HG03060 (cell line): Measurements from ENCODE around the gene SLC3A2.
"Not testable (repeated sequence)": the region's sequence is repeated elsewhere in the genome, so short reads cannot be mapped to it uniquely, and the experiment has no call there.

Experiments used
- ATAC-seq: cut with Tn5 transposase; IDR thresholded peaks from one replicate; pipeline ENCODE4 v1.9.1; 2021; ENCODE audit warnings: low read depth, moderate number of reproducible peaks; ENCODE audit not compliant: unreplicated experiment

The SLC3A2 gene

GRCh38 chr11:62851807-62852522 is 28.7 kb upstream of the SLC3A2 start:
- ATAC-seq, result no peak

- ATAC-seq, result no peak
Measured at GRCh38 chr11:62852523-62853188, 28.0 kb upstream of the SLC3A2 start.

GRCh38 chr11:62853279-62853965 is 27.3 kb upstream of the SLC3A2 start:
- no peak for ATAC-seq

- ATAC-seq, result no peak
Measured at GRCh38 chr11:62854013-62854824, 26.5 kb upstream of the SLC3A2 start.

- ATAC-seq, result no peak
Measured at GRCh38 chr11:62854825-62855570, 25.7 kb upstream of the SLC3A2 start.

- ATAC-seq, result peak; percentile 72
Measured at GRCh38 chr11:62855571-62856332, 24.9 kb upstream of the SLC3A2 start.

- ATAC-seq, result no peak
Measured at GRCh38 chr11:62856333-62856895, 24.3 kb upstream of the SLC3A2 start.

GRCh38 chr11:62857541-62857982 is 23.1 kb upstream of the SLC3A2 start:
- ATAC-seq, result no peak

GRCh38 chr11:62858201-62858600 is 22.5 kb upstream of the SLC3A2 start:
- no peak for ATAC-seq

- ATAC-seq, result not testable (repeated sequence)
Measured at GRCh38 chr11:62859281-62859703, 21.4 kb upstream of the SLC3A2 start.

- ATAC-seq, result no peak
Measured at GRCh38 chr11:62860835-62861563, 19.7 kb upstream of the SLC3A2 start.

GRCh38 chr11:62861564-62862192 is 19.0 kb upstream of the SLC3A2 start:
- not testable (repeated sequence) for ATAC-seq

GRCh38 chr11:62863687-62864335 is 16.9 kb upstream of the SLC3A2 start:
- ATAC-seq, result no peak

GRCh38 chr11:62865635-62866034 is 15.1 kb upstream of the SLC3A2 start:
- ATAC-seq, result no peak

GRCh38 chr11:62874851-62875250 is 5.8 kb upstream of the SLC3A2 start:
- no peak for ATAC-seq

- ATAC-seq, result no peak
Measured at GRCh38 chr11:62875698-62876478, 4.8 kb upstream of the SLC3A2 start.

GRCh38 chr11:62876712-62877111 is 4.0 kb upstream of the SLC3A2 start:
- ATAC-seq, result no peak
